ENCODE measurements around the gene NKAIN4.

Gene NKAIN4

GRCh38 chr20:63206878-63207277, 47.4 kb downstream of the NKAIN4 start:
- Histone ChIP-seq H3K36me3 (ENCODE audit: control insufficient read depth, low read length) (peaks cover 95% of the 10 kb centered on the region), H3K79me2 (ENCODE audit: control insufficient read depth, low read length) (peaks cover 100% of the 10 kb centered on the region), H3K27me3 (ENCODE audit: control insufficient read depth, low read length) (no peaks in the 10 kb centered on the region), H3K4me1 (ENCODE audit: control insufficient read depth, low read length) (no peaks in the 10 kb centered on the region), H3K9me3 (ENCODE audit: control insufficient read depth, insufficient read depth, low read length) (no peaks in the 10 kb centered on the region), H3K4me3 (ENCODE audit: low read length) (no peak overlapping the region), H3K27ac (ENCODE audit: low read depth, low read length) (no peak overlapping the region), H3K4me2 (ENCODE audit: low read length) (no peak overlapping the region), H3F3A (ENCODE audit: control insufficient read depth, insufficient read depth) (no peaks in the 10 kb centered on the region), H4K20me1 (ENCODE audit: control insufficient read depth, insufficient read depth, low read depth, low read length) (peaks cover 18% of the 10 kb centered on the region; the same call in 1 of the 2 replicates), H3K9me2 (replicated peaks; ENCODE audit: control insufficient read depth, low read length) (no peaks in the 10 kb centered on the region)
- TF ChIP-seq CTCF (IDR thresholded peaks at IDR 0.05; ENCODE audit: low read depth, low read length, poor library complexity, severe bottlenecking) (no peak), EZH2phosphoT487 (IDR thresholded peaks at IDR 0.05; ENCODE audit: borderline replicate concordance, low read length) (no peak)

GRCh38 chr20:63205896-63206295, 48.4 kb downstream of the NKAIN4 start:
- Histone ChIP-seq H3K4me2 (ENCODE audit: low read length) (no peak overlapping the region), H3K36me3 (ENCODE audit: control insufficient read depth, low read length) (peaks cover 95% of the 10 kb centered on the region), H3K27me3 (ENCODE audit: control insufficient read depth, low read length) (no peaks in the 10 kb centered on the region), H4K20me1 (ENCODE audit: control insufficient read depth, insufficient read depth, low read depth, low read length) (peaks cover 16% of the 10 kb centered on the region), H3K4me1 (ENCODE audit: control insufficient read depth, low read length) (no peaks in the 10 kb centered on the region), H3K9me3 (ENCODE audit: control insufficient read depth, insufficient read depth, low read length) (no peaks in the 10 kb centered on the region), H3K27ac (ENCODE audit: low read depth, low read length) (no peak overlapping the region), H3K79me2 (ENCODE audit: control insufficient read depth, low read length) (peaks cover 100% of the 10 kb centered on the region), H3K4me3 (ENCODE audit: low read length) (no peak overlapping the region), H3K9me2 (replicated peaks; ENCODE audit: control insufficient read depth, low read length) (no peaks in the 10 kb centered on the region), H3F3A (ENCODE audit: control insufficient read depth, insufficient read depth) (no peaks in the 10 kb centered on the region)
- TF ChIP-seq CTCF (IDR thresholded peaks at IDR 0.05; ENCODE audit: low read depth, low read length, poor library complexity, severe bottlenecking) (no peak), EZH2phosphoT487 (IDR thresholded peaks at IDR 0.05; ENCODE audit: borderline replicate concordance, low read length) (no peak)

- no peaks in the 10 kb centered on the region for H3K27me3 ChIP-seq (ENCODE audit: control insufficient read depth, low read length)
- H3F3A ChIP-seq (ENCODE audit: control insufficient read depth, insufficient read depth) = no peaks in the 10 kb centered on the region
- H3K9me2 ChIP-seq (replicated peaks; ENCODE audit: control insufficient read depth, low read length) = no peaks in the 10 kb centered on the region
- peaks cover 16% of the 10 kb centered on the region for H4K20me1 ChIP-seq (ENCODE audit: control insufficient read depth, insufficient read depth, low read depth, low read length)
- H3K27ac ChIP-seq (ENCODE audit: low read depth, low read length) = no peak overlapping the region
- H3K36me3 ChIP-seq (ENCODE audit: control insufficient read depth, low read length) = peaks cover 94% of the 10 kb centered on the region
- TF ChIP-seq EZH2phosphoT487 (IDR thresholded peaks at IDR 0.05; ENCODE audit: borderline replicate concordance, low read length) (no peak), CTCF (IDR thresholded peaks at IDR 0.05; ENCODE audit: low read depth, low read length, poor library complexity, severe bottlenecking) (no peak)
- H3K9me3 ChIP-seq (ENCODE audit: control insufficient read depth, insufficient read depth, low read length) = no peaks in the 10 kb centered on the region
- H3K4me1 ChIP-seq (ENCODE audit: control insufficient read depth, low read length) = no peaks in the 10 kb centered on the region
- no peak overlapping the region for H3K4me3 ChIP-seq (ENCODE audit: low read length)
- H3K79me2 ChIP-seq (ENCODE audit: control insufficient read depth, low read length) = peaks cover 100% of the 10 kb centered on the region
- no peak overlapping the region for H3K4me2 ChIP-seq (ENCODE audit: low read length)
Observed at GRCh38 chr20:63204362-63204761, 49.9 kb downstream of the NKAIN4 start.

All from DOHH2 (cell line).